Psoas muscle (tissue), 8 donors: ENCODE results near the gene GNPAT. TPM values are rescaled to one million over a fixed set of nuclear protein-coding genes. Genes with fewer than 3 reads are reported as not detected.

Experiments used
- ATAC-seq, 4 donors: fragments of 200-7000 bp; cut with Tn5 transposase; one replicate each; pipeline ENCODE4 v1.9.1; 2020; ENCODE audit warnings: moderate library complexity in 3 of 4, mild to moderate bottlenecking in 2 of 4
- DNase-seq, 2 donors: peaks; one replicate each; pipeline ENCODE4 v3.0.0-alpha.2; 2020
- H3K27ac ChIP-seq: fragments of 200-600 bp; one replicate; pipeline ENCODE4 v1.8.0; 2022
- H3K27me3 ChIP-seq, 3 donors: fragments of 200-600 bp in 1 of 3; one replicate each; pipeline versions ENCODE4 v1.6.1 to v1.8.0; 2013 to 2022; ENCODE audit warnings: low read length in 2 of 3, mild to moderate bottlenecking in 2 of 3, moderate library complexity in 1 of 3; ENCODE audit not compliant: insufficient read depth in 3 of 3
- H3K36me3 ChIP-seq, 2 donors: fragments of 200-600 bp in 1 of 2; one replicate each; pipeline versions ENCODE4 v1.6.1 to v1.8.0; 2013 to 2022; ENCODE audit warnings: low read depth in 1 of 2, mild to moderate bottlenecking in 1 of 2, moderate library complexity in 1 of 2; ENCODE audit not compliant: insufficient read depth in 1 of 2
- H3K4me1 ChIP-seq: fragments of 200-600 bp; one replicate; pipeline ENCODE4 v1.8.0; 2022
- H3K4me3 ChIP-seq: fragments of 200-600 bp; one replicate; pipeline ENCODE4 v1.8.0; 2022; ENCODE audit warnings: mild to moderate bottlenecking
- H3K9me3 ChIP-seq: fragments of 200-600 bp; one replicate; pipeline ENCODE4 v1.8.0; 2022
- CTCF ChIP-seq: fragments of 200-600 bp; IDR thresholded peaks from one replicate; pipeline ENCODE4 v1.8.0; 2022; ENCODE audit warnings: antibody characterized with exemption
- WGBS, 3 donors: extraction: QIAGEN DNeasy Blood & Tissue Kit; methylation state at CpG; one replicate each; pipeline versions ENCODE4 v1.1.6 to v1.1.7; 2013; 5-methylcytosine and 5-hydroxymethylcytosine counted together
- intact Hi-C, 2 donors: fragments of 100-400 bp; cut with DNase I; formaldehyde crosslinking; loops; one replicate each; pipeline versions ENCODE4 v1.11.0 to v1.14.2; 2022
- polyA plus RNA-seq, 3 donors: library from polyadenylated mRNA; stranded (reverse); fragments of 200-250 nt; gene quantifications; one replicate each; pipeline ENCODE4 v1.2.3, GENCODE V29; 2013
- total RNA-seq, 4 donors: library from RNA; stranded (reverse); fragmentation: NEBNext Ultra II Directional in 2 of 4; extraction: Animal tissue kit (Norgen Biotek cat#: 25700) in 2 of 4; gene quantifications; one replicate each; pipeline versions ENCODE4 v1.2.1 to v1.2.4, GENCODE V29; 2021 to 2023
- donor health status: healthy with polysubstance abuse.
- donor health status: DM: no; HTN: no; CAD: no; lungs with moderate emphysema.
- donor health status: Bipolar disorder and iron deficiency.
- donor health status: healthy.
- donor health status: DM: yes; HTN: yes; CAD: no.
- donor health status: DM: no; HTN: no; CAD: no.
- donor health status: DM: no; HTN: no; CAD: no.
- donor health status: DM: yes; HTN: yes; CAD: no.

GNPAT gene
- total and polyA plus RNA-seq, 7 donors: 45.5 to 112 (median 70.9) TPM

- intact Hi-C loops: no loop called here
- WGBS, 3 donors: 74 to 82% (median 78%) methylated on average over 7 of the region's 7 CpGs
- no peaks in the 10 kb centered on the region for H3K36me3 ChIP-seq
- H3K27ac ChIP-seq: no peak overlapping the region
- no peaks in the 10 kb centered on the region for H3K27me3 ChIP-seq
- no peaks in the 10 kb centered on the region for H3K4me1 ChIP-seq
- ATAC-seq (no peak), DNase-seq (no peak)
- no peak overlapping the region for H3K4me3 ChIP-seq
- no peak for TF ChIP-seq CTCF
- H3K9me3 ChIP-seq: no peaks in the 10 kb centered on the region
Observed at GRCh38 chr1:231322880-231323530, 82.0 kb downstream of the GNPAT start.

- intact Hi-C loops: loop anchor here in 1 of 2 donors (5.0 kb wide), 1 partner anchor 47 kb away; no protein-coding TSS in a partner anchor
- Histone ChIP-seq H3K27ac (no peak overlapping the region), H3K27me3 (no peaks in the 10 kb centered on the region), H3K4me3 (no peak overlapping the region), H3K36me3 (no peaks in the 10 kb centered on the region), H3K4me1 (no peaks in the 10 kb centered on the region), H3K9me3 (no peaks in the 10 kb centered on the region)
- no peak for TF ChIP-seq CTCF
- ATAC-seq: no peak
- WGBS, 3 donors: 81 to 84% (median 82%) methylated on average over 5 of the region's 5 CpGs
- no peak for DNase-seq
Observed at GRCh38 chr1:231324660-231325059, 83.6 kb downstream of the GNPAT start.

GRCh38 chr1:231326248-231326647 is 85.2 kb downstream of the GNPAT start:
- H3K4me1 ChIP-seq: no peaks in the 10 kb centered on the region
- no peaks in the 10 kb centered on the region for H3K9me3 ChIP-seq
- no peak for ATAC-seq
- H3K36me3 ChIP-seq: no peaks in the 10 kb centered on the region
- no peak for TF ChIP-seq CTCF
- H3K4me3 ChIP-seq: no peak overlapping the region
- intact Hi-C loops: loop anchor here in 1 of 2 donors (5.0 kb wide), 1 partner anchor 49 kb away; no protein-coding TSS in a partner anchor
- no peak for DNase-seq
- 72 to 76% (median 73%) methylated on average over 1 of the region's 1 CpG for WGBS, 3 donors
- no peaks in the 10 kb centered on the region for H3K27me3 ChIP-seq
- H3K27ac ChIP-seq: no peak overlapping the region

Other genes with a start within 250 kb of the GNPAT start
- gene FAM89A, start 201.0 kb upstream of the GNPAT start, total RNA-seq: 1 to 10 TPM; 2.7 to 6.3 (median 4.6) TPM
- gene FAM89A, start 201.0 kb upstream of the GNPAT start, polyA plus RNA-seq: 1 to 10 TPM; 2.9 to 5.1 (median 4.2) TPM
- under 1 TPM in 1 of 4 donors, not detected in 3; 0.06 TPM for gene TRIM67, start 79.2 kb upstream of the GNPAT start, total RNA-seq
- gene TRIM67, start 79.2 kb upstream of the GNPAT start, polyA plus RNA-seq: not detected
- gene EXOC8, start 96.6 kb downstream of the GNPAT start, total RNA-seq: 10 to 100 TPM; 13.7 to 39.9 (median 23.5) TPM
- 10 to 100 TPM in 2 of 3 donors, 1 to 10 TPM in 1; 5.2 to 25.4 (median 12.6) TPM for gene EXOC8, start 96.6 kb downstream of the GNPAT start, polyA plus RNA-seq
- gene SPRTN, start 97.1 kb downstream of the GNPAT start, total RNA-seq: 1 to 10 TPM; 7.0 to 9.8 (median 9.2) TPM
- gene SPRTN, start 97.1 kb downstream of the GNPAT start, polyA plus RNA-seq: 10 to 100 TPM in 1 of 3 donors, 1 to 10 TPM in 2; 4.3 to 14.8 (median 6.2) TPM
- 100 to 1,000 TPM; 158 to 532 (median 327) TPM for gene EGLN1, start 181.1 kb downstream of the GNPAT start, total RNA-seq
- gene EGLN1, start 181.1 kb downstream of the GNPAT start, polyA plus RNA-seq: 100 to 1,000 TPM in 2 of 3 donors, 10 to 100 TPM in 1; 52.4 to 596 (median 201) TPM